ENCODE data around the gene GRHL1.

The GRHL1 gene

GRCh38 chr2:10042301-10043161, 91.0 kb downstream of the GRHL1 start:
- DNase-seq (ENCODE audit: low spot score), result peak; percentile 75

GRCh38 chr2:10043256-10043905, 91.9 kb downstream of the GRHL1 start, which contains the start of gene KLF11:
Gene KLF11 (plus strand): TSS chr2:10043550. CDS start chr2:10043717, 167 bp downstream.
- DNase-seq (ENCODE audit: low spot score), result peak; percentile 98

- DNase-seq (ENCODE audit: low spot score), result peak; percentile 96
These were observed 92.6 kb downstream of the GRHL1 start for GRCh38 chr2:10043906-10044601.

GRCh38 chr2:10045561-10046355, 94.3 kb downstream of the GRHL1 start:
- no peak for DNase-seq (ENCODE audit: low spot score)

GRCh38 chr2:10046931-10047330, 95.4 kb downstream of the GRHL1 start:
- DNase-seq (ENCODE audit: low spot score), result no peak

- DNase-seq (ENCODE audit: low spot score), result no peak
These were observed 96.4 kb downstream of the GRHL1 start for GRCh38 chr2:10047616-10048500.

- DNase-seq (ENCODE audit: low spot score), result peak; percentile 70
These were observed 97.1 kb downstream of the GRHL1 start for GRCh38 chr2:10048501-10049171.

All from AG08396 (cell line).